GM12801 (cell line): ENCODE data around the gene PACS2.

Experiments
- TF ChIP-seq, protein P1 (sequence below): IDR thresholded peaks from one replicate; pipeline ENCODE4 v1.5.1; 2011; ENCODE audit warnings: control low read depth; ENCODE audit not compliant: insufficient read length; ENCODE audit errors: extremely low read depth

Gene PACS2

DNA sequence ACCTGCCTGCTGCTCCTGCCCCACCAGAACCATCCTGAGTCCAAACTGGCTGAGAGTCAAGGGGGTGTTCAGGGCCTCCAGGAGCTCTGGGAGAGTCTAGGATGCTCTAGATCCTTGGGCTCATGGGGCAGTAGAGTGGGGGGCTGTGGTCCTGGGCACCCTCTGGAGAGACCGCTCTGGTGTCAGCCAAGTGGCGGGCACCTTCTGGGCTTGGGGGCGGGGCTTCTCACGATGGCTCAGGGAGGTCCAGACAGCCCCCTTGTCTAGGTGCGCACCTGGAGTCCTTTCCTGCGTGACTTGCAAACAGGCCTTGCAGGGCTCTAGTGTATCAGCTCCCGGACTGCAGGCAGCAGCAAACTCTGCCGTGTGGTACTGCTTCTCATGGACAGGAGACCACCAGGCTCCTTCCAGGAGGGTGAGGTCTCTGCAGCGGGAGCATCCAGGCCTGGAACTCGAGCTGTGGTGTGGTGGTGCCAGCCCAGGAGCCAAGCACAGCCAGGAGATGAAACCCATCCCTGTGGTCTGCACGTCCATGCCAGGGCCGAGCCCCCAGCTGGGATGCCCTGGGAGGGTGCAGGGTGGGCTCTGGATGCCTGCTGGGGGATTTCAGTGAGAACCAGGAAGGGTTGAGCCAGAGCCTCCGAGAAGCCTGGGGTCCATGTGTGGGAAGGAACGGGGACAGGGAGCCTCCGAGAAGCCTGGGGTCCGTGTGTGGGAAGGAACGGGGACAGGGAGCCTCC lies 15.0 kb downstream of the PACS2 start:
- TF ChIP-seq, protein P1, sequence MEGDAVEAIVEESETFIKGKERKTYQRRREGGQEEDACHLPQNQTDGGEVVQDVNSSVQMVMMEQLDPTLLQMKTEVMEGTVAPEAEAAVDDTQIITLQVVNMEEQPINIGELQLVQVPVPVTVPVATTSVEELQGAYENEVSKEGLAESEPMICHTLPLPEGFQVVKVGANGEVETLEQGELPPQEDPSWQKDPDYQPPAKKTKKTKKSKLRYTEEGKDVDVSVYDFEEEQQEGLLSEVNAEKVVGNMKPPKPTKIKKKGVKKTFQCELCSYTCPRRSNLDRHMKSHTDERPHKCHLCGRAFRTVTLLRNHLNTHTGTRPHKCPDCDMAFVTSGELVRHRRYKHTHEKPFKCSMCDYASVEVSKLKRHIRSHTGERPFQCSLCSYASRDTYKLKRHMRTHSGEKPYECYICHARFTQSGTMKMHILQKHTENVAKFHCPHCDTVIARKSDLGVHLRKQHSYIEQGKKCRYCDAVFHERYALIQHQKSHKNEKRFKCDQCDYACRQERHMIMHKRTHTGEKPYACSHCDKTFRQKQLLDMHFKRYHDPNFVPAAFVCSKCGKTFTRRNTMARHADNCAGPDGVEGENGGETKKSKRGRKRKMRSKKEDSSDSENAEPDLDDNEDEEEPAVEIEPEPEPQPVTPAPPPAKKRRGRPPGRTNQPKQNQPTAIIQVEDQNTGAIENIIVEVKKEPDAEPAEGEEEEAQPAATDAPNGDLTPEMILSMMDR, result no peak

DNA sequence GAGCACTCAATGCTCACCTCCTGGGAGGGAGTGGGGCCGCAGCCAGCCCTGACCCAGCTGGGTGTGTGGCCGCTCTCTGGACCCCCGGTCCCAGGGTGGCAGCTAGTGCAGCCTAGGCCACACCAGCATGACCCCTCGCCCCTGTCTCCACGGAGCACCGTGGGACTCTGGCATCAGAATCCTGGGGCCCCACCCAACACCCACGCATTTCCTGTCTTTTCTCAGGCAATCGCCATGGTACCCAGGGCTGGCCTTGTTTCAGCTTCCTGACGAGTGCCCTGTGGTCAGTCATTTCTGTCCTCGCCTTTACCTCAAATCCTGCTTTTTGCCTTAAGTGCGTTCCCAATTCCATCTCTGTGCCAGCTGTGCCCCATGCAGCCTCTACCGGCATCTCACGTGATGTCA lies 15.9 kb downstream of the PACS2 start:
- TF ChIP-seq, protein P1, result no peak

DNA sequence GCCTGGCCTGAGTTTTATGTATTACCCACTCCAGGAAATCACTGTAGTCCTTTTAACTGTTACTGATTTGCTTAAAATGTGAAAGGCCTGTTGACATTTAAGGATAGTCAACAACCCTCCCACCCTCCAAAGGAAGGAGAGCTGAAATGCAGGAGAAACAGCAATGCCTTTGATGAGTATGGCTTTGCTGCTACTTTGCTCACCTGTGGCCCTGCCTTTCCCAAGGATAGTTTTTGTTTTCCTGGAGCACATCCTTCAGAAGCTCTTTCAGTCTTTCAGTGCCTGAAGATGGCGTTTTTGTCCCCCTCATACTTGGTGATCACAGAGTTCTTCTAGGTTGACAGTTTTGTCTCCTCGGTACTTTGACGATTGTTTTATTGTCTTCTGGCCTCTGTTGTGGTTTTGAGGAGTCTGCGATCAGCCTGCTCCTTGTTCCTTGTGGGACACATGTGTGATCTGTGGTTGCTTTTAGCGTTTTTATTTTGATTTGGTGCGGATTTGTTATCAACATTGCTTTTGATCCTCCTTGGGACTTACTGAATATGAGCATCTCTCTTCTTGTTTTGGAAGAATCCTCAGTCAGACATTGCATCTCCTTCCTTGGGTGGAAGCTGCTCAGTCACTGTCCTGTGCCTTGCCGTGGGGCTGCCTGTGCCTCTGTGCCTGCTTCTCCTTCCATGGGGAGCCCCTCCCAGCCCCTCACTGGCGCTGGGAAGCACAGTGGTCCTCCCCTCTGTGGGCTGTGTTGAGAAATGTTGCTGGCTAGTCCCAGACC lies 17.2 kb downstream of the PACS2 start:
- TF ChIP-seq, protein P1, result no peak

DNA sequence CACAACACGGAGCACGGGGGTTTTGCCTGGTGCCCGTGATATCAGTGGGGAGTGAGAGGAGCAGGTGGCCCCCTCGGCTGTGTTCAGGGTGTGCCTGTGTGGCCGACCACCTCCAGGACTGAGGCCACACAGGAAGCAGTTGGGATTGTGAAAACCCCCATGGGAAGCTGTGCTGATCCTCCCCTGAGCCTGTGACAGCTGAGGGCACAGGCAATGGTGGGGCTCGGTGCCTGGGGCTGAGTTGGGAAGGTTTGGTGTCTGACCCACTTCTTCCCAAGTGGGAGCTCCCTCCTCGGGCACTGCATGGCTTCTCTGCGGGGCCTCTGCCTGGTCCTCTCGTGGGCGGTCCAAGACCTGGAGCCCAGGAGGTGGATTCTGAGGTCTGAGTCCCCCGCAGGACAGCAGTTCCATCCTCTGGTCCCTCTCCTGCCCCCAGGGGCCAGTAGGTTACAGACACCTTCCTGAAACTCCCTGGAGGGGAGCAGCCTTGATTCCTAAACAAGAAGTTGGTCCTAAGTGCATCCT lies 17.9 kb downstream of the PACS2 start:
- TF ChIP-seq, protein P1, result no peak

DNA sequence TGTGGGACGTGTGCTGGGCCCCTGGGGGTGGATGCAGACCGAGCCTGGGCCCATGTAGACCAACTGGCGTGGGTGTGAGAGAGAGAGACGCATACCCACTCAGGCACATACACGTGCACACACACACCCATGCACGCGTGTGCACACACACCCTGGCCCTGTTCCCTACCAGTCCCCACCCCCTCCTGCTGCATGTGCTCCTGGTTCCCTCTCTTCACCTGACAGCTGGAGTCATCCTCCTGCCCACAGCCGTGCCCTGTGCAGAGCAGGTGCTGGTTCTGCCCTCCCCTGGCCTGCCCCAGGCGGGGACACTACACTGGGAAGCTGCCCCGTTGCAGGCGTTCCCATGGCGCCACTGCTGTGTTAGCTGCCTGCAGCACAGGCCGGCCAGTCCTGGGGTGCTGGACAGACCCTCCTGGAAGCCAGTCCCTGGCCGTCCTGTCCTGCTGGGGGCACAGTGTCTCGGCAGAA lies 18.5 kb downstream of the PACS2 start:
- TF ChIP-seq, protein P1, result no peak

DNA sequence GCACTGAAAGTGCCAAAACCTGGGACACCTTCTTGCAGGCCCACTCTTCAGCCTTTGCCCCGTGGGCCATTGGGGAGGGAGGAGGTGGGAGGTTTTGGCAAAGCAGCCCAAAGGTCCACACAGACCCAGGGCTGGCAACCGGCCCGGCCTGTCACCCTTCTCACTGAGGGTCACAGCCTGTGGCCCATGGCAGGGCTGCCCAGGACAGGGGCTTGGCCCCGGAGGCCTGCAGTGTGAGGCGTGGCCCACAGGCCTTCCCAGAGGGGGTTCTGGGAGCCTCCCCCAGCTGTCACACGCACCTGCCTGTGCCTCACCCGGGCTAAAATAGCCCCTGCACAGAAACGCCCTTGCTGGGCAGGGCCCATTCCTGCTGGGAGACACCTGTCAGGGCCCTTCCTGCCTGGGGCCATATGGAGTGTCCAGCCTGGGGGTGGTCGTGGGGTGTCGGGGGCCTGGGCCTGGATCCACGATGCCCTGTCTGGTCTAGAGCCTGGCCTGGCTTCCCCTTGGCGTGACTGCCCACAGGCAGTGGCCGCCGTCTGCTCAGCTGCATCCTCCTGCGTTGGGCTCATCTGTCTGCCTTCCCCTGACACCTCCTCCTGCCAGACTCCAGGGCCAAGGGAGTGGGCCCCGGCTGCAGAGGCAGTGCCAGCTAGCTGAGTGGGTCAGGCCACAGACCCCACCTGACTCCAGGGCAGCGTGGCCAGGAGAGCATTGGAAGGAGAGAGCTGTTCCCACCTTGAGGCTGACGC lies 19.2 kb downstream of the PACS2 start:
- TF ChIP-seq, protein P1, result no peak
